ENCODE measurements around the gene MOV10L1.

The MOV10L1 gene

GRCh38 chr22:50089682-50090411 is at the start of gene MOV10L1:
MOV10L1 (plus strand) TSS chr22:50090006; CDS start chr22:50090089, 83 bp downstream.
- no peak for DNase-seq (ENCODE audit: low read depth in 2 of 2, low spot score in 1 of 2)

GRCh38 chr22:50040717-50041116 is 49.1 kb upstream of the MOV10L1 start:
- DNase-seq (ENCODE audit: low read depth in 2 of 2, low spot score in 1 of 2) = no peak

DNA sequence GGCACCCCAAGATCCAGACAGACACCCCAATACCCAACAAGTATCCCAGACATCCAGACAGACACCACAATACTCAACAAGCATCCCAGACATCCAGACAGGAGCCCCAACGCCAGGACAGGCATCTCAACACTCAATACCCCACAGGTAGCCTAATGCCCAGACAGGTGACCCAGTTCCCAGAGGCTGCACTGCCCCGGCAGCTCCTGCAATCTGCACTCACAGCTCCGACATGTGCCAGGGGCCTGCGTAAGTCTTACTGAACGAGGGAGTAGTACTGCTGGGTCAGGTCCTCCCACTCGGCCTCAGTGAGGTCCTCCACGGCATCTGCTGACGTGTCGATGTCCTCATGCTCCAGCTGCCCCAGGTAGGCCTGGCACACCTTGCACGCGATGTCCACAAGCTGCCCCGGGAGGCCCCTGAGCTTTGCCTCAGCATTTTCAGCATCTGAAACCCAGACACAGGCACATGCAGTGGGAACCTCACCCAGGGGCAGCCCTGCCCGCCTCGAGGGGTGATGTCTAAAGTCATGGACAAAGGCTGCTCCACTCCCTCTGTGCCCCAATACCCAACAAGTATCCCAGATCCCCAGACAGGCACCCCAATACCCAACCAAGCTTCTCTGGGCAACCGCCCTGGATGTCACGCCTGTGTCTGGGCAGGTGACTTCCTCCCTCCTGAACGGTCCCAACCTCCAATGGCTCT is 48.3 kb upstream of the MOV10L1 start:
- no peak for DNase-seq (ENCODE audit: low read depth in 2 of 2, low spot score in 1 of 2)

- DNase-seq (ENCODE audit: low read depth in 2 of 2, low spot score in 1 of 2) = no peak
Measured at GRCh38 chr22:50044485-50045118, 45.2 kb upstream of the MOV10L1 start.

- no peak for DNase-seq (ENCODE audit: low read depth in 2 of 2, low spot score in 1 of 2)
Measured at GRCh38 chr22:50045211-50046018, 44.4 kb upstream of the MOV10L1 start.

DNA sequence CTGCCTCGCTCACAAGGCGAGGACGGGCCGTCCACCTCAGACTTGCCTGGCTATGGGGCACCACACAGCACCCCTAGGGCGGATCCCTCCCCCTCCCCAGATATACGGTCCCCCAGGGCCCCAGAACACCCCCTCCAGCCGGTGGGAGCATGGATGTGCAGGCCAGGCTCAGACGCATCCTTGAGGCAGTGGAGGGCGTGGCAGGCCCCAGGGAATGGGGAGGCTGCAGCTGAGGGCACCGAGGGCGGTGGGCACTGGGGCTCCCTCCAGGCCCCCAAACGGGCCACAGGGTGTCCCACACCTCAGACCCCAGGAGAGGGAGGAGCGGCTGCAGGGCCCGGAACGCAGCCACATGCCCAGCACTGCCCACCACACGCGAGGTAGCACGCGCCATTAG is 43.8 kb upstream of the MOV10L1 start:
- no peak for DNase-seq (ENCODE audit: low read depth in 2 of 2, low spot score in 1 of 2)

GRCh38 chr22:50046481-50047245 is 43.1 kb upstream of the MOV10L1 start:
- no peak for DNase-seq (ENCODE audit: low read depth in 2 of 2, low spot score in 1 of 2)

DNA sequence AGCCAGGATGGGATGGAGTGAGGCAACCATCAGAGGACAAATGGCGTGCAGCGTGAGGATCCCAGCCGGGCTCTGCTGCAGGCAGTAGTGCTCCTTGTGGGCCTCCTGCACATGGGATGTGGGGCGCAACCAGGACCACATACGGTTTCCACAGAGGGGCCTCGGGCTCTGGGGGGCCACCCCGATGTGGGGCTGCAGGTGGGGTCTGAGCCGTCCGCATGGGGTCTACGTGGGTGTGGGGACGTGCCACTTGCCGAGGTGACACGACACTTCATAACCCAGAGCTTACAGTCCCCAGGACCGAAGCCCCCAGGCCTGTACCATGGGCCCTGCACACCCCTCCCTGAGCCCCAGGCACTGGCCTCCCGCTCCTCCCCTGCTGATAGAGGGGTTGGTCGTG is 42.5 kb upstream of the MOV10L1 start:
- no peak for DNase-seq (ENCODE audit: low read depth in 2 of 2, low spot score in 1 of 2)

- DNase-seq (ENCODE audit: low read depth in 2 of 2, low spot score in 1 of 2) = no peak
Measured at GRCh38 chr22:50048061-50048765, 41.6 kb upstream of the MOV10L1 start.

DNA sequence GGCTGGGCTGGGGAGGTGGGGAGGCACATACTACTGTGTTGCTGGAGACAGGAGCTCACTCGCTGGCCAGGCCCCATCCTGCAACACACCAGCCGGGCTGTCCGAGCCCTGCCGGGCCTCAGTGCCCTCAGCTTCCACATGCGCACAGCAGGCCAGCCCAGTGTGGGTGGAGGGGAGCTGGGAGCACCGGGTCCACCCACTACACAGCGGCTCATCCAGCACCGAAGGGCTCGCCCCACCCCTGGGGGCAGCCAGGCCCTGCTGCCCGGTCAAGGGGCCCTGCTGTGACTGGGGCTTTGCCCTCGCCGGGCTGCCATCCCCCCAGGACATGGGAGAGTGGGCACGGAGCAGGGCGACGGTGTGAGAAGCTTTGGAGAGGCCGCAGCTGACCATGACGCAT is 41.0 kb upstream of the MOV10L1 start:
- DNase-seq (ENCODE audit: low read depth in 2 of 2, low spot score in 1 of 2) = no peak

DNA sequence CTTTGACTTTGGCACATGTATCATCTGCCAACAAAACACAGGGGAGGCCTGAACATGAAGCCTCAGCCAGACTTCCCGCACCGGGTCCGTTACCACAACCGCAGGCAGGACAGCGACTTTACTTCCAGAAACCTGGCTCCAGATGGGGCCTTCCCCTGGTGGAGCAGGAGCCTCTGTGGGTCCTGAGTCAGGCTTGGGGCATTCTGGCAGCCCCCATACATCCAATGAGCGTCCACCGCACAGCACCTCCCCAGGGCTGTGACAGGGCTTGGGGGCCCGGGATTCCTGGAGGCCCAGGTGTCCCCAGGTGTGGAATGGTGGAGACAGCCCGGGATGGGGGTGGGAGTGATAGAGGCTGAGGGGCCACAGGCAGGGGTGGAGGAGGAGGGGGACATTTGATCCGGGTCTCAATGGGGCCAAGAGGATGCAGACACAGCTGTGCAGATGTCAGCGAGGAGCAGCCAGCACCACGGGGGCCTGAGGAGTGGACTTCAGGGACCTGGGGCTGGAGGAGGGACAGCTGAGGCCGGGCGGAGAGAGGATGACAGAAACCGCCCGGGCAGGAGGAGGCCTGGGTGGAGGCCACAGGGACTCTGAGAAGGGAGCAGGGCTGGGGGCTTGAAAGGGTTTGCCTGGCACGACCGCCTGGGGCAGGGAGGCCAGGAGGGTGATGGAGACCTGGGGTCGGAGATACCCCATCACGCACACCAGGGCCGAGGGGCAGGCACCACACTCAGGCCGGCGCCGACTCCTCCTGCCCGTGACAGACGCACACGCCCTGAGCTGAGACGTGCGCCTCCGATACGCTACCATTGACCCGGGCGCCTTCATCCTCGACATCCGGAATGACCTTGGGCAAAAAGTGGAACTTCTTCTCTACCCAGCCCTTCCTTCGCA is 40.3 kb upstream of the MOV10L1 start:
- DNase-seq (ENCODE audit: low read depth in 2 of 2, low spot score in 1 of 2) = no peak

DNA sequence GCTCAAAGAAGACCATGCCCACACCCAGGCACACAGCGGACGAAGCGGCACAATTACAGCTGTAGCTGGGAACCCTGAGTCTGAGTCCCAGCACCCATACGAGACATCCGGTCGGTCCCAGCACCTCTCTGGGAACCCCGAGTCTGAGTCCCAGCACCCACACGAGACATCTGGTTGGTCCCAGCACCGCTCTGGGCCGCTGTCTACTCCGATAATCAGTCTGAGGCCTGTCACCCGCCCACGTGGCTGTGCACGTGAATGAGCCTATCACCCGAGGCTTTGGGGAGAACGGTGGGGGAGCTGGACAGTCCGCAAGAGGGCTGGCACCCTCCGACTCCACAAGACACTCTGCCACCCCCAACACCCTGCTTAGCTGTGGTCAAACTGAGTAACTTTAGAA is 37.9 kb upstream of the MOV10L1 start:
- DNase-seq (ENCODE audit: low read depth in 2 of 2, low spot score in 1 of 2) = no peak

DNA sequence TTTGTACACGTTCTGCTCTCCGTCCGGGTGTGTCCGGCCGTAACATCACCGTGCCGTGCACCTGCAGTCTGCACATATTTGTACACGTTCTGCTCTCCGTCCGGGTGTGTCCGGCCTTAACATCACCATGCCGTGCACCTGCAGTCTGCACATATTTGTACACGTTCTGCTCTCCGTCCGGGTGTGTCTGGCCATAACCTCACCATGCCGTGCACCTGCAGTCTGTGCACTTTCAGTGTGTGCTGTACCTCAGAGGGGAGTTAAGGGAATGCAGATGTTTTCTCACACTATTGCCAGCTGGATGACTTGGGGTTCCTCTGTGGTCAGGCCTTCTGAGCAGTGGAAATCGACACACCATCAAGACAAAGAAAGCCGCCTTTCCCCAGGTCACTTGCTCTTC is 35.9 kb upstream of the MOV10L1 start:
- DNase-seq (ENCODE audit: low read depth in 2 of 2, low spot score in 1 of 2) = no peak

- no peak for DNase-seq (ENCODE audit: low read depth in 2 of 2, low spot score in 1 of 2)
Measured at GRCh38 chr22:50056214-50056972, 33.4 kb upstream of the MOV10L1 start.

GRCh38 chr22:50057278-50058060 is 32.3 kb upstream of the MOV10L1 start:
- DNase-seq (ENCODE audit: low read depth in 2 of 2, low spot score in 1 of 2) = no peak

GRCh38 chr22:50058061-50058905 is 31.5 kb upstream of the MOV10L1 start, which contains the start of gene TTLL8:
TTLL8 (minus strand) TSS chr22:50058298.
- no peak for DNase-seq (ENCODE audit: low read depth in 2 of 2, low spot score in 1 of 2)

Measured in stimulated activated CD8-positive, alpha-beta memory T cell treated with anti-CD3 and anti-CD28 coated beads, Interleukin-4, amount 100 ng/mL, for 1 hour (primary cell).